ENCODE measurements around the gene SMC1B.

SMC1B gene

GRCh38 chr22:45338795-45339194 is 74.6 kb downstream of the SMC1B start:
- TF ChIP-seq CTCF (IDR thresholded peaks at IDR 0.05; ENCODE audit: extremely low read depth, missing control alignments) = no peak
- no peak for DNase-seq (ENCODE audit: low spot score)

GRCh38 chr22:45337536-45337935 is 75.9 kb downstream of the SMC1B start:
- DNase-seq (ENCODE audit: low spot score) = no peak
- TF ChIP-seq CTCF (IDR thresholded peaks at IDR 0.05; ENCODE audit: extremely low read depth, missing control alignments) = no peak

- no peak for TF ChIP-seq CTCF (IDR thresholded peaks at IDR 0.05; ENCODE audit: extremely low read depth, missing control alignments)
- DNase-seq (ENCODE audit: low spot score) = no peak
These were observed 76.4 kb downstream of the SMC1B start for GRCh38 chr22:45336971-45337431.

- DNase-seq (ENCODE audit: low spot score) = no peak
- TF ChIP-seq CTCF (IDR thresholded peaks at IDR 0.05; ENCODE audit: extremely low read depth, missing control alignments) = no peak
These were observed 77.4 kb downstream of the SMC1B start for GRCh38 chr22:45335854-45336522.

GRCh38 chr22:45335021-45335818 is 78.2 kb downstream of the SMC1B start:
- no peak for TF ChIP-seq CTCF (IDR thresholded peaks at IDR 0.05; ENCODE audit: extremely low read depth, missing control alignments)
- DNase-seq (ENCODE audit: low spot score) = no peak

- DNase-seq (ENCODE audit: low spot score) = no peak
- TF ChIP-seq CTCF (IDR thresholded peaks at IDR 0.05; ENCODE audit: extremely low read depth, missing control alignments) = no peak
These were observed 78.9 kb downstream of the SMC1B start for GRCh38 chr22:45334528-45334927.

- no peak for TF ChIP-seq CTCF (IDR thresholded peaks at IDR 0.05; ENCODE audit: extremely low read depth, missing control alignments)
- no peak for DNase-seq (ENCODE audit: low spot score)
These were observed 79.3 kb downstream of the SMC1B start for GRCh38 chr22:45334068-45334467.

Measured in GM20000 (cell line).